IMR-90 (cell line): ENCODE data around the gene CD300LG.

Experiments used
- CTCF ChIP-seq: conservative IDR thresholded peaks from 2 replicates; pipeline ENCODE4 v1.5.1; 2012; ENCODE audit warnings: mild to moderate bottlenecking, low read depth, low read length, improper control_type of control experiment
- ELK1 ChIP-seq: fragments of 150-350 bp; IDR thresholded peaks from 2 replicates; pipeline ENCODE4 v1.6.1; 2016; ENCODE audit warnings: low read depth, mild to moderate bottlenecking, low read length, moderate library complexity, borderline replicate concordance
- FOS ChIP-seq: fragments of 150-350 bp; IDR thresholded peaks from 2 replicates; pipeline ENCODE4 v1.6.1; 2016; ENCODE audit warnings: low read depth, low read length
- MAFK ChIP-seq: IDR thresholded peaks from 2 replicates; pipeline ENCODE4 v1.6.1; 2012; ENCODE audit warnings: low read depth, low read length, improper control_type of control experiment
- MAZ ChIP-seq: IDR thresholded peaks from 2 replicates; pipeline ENCODE4 v1.6.1; 2012; ENCODE audit warnings: low read depth, mild to moderate bottlenecking, low read length, improper control_type of control experiment, moderate library complexity, borderline replicate concordance
- NFE2L2 ChIP-seq: fragments of 150-350 bp; IDR thresholded peaks from 2 replicates; pipeline ENCODE4 v1.6.1; 2016; ENCODE audit warnings: low read depth, mild to moderate bottlenecking, low read length
- POLR2A ChIP-seq: IDR thresholded peaks from 2 replicates; pipeline ENCODE4 v1.6.1; 2012; ENCODE audit warnings: mild to moderate bottlenecking, low read depth, low read length
- RAD21 ChIP-seq: IDR thresholded peaks from 2 replicates; pipeline ENCODE4 v1.6.1; 2012; ENCODE audit warnings: low read length, improper control_type of control experiment
- RCOR1 ChIP-seq: IDR thresholded peaks from 2 replicates; pipeline ENCODE4 v1.6.1; 2012; ENCODE audit warnings: mild to moderate bottlenecking, low read length, improper control_type of control experiment; ENCODE audit not compliant: insufficient replicate concordance
- RFX5 ChIP-seq: IDR thresholded peaks from 2 replicates; pipeline ENCODE4 v1.8.0; 2012; ENCODE audit warnings: low read depth, mild to moderate bottlenecking, low read length, moderate library complexity
- TF ChIP-seq, protein P1 (sequence below): fragments of 150-350 bp; IDR thresholded peaks from 2 replicates; pipeline ENCODE4 v1.6.1; 2017; ENCODE audit warnings: mild to moderate bottlenecking, antibody characterized with exemption, low read length, low read depth

- TF ChIP-seq CTCF = no peak
- no peak for TF ChIP-seq ELK1
- TF ChIP-seq POLR2A = no peak
- no peak for TF ChIP-seq MAFK
- TF ChIP-seq, protein P1, sequence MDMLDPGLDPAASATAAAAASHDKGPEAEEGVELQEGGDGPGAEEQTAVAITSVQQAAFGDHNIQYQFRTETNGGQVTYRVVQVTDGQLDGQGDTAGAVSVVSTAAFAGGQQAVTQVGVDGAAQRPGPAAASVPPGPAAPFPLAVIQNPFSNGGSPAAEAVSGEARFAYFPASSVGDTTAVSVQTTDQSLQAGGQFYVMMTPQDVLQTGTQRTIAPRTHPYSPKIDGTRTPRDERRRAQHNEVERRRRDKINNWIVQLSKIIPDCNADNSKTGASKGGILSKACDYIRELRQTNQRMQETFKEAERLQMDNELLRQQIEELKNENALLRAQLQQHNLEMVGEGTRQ = no peak
- TF ChIP-seq FOS = no peak
- TF ChIP-seq RCOR1 = no peak
- no peak for TF ChIP-seq RAD21
- no peak for TF ChIP-seq MAZ
- no peak for TF ChIP-seq RFX5
- no peak for TF ChIP-seq NFE2L2
Measured at GRCh38 chr17:43857141-43857540, 10.2 kb downstream of the CD300LG start.
